H1 (cell line): Measurements from ENCODE around the gene ZNRF3. TPM values are rescaled to one million over a fixed set of nuclear protein-coding genes. Genes with fewer than 3 reads are reported as not detected.

Experiments used
- BRCA1 ChIP-seq: IDR thresholded peaks from 2 replicates; pipeline ENCODE4 v1.6.1; 2012; ENCODE audit warnings: low read depth, low read length, improper control_type of control experiment
- KDM1A ChIP-seq: fragments of 200-600, 300-600 bp; sonication (generic); IDR thresholded peaks from 2 replicates; pipeline ENCODE4 v1.7.1; 2016; ENCODE audit warnings: mild to moderate bottlenecking, low read length, borderline replicate concordance
- SP1 ChIP-seq: IDR thresholded peaks from 2 replicates; pipeline ENCODE4 v1.6.1; 2011; ENCODE audit warnings: low read depth, low read length
- TCF12 ChIP-seq: IDR thresholded peaks from 2 replicates; pipeline ENCODE4 v1.6.1; 2011; ENCODE audit warnings: low read depth, mild to moderate bottlenecking, low read length
- polyA plus RNA-seq, 7 experiments: library from polyadenylated mRNA; depleted of rRNA in 3 of 7; stranded (reverse) in 5 of 7; unstranded in 2 of 7; fragments of >200 nt in 5 of 7; fragments of 200-250 nt in 2 of 7; gene quantifications; 1 replicate in 5 of 7; 2 replicates in 1 of 7; 4 replicates in 1 of 7; pipeline versions ENCODE4 v1.2.1 to v1.2.3, GENCODE V29; 2011 to 2013; ENCODE audit warnings: missing spikeins in 2 of 7, mixed read lengths in 2 of 7
- total RNA-seq: library from RNA; stranded (reverse); fragmentation: NEBNext Ultra II Directional; extraction: Animal tissue kit (Norgen Biotek cat#: 25700); gene quantifications from 2 replicates; pipeline ENCODE4 v1.2.1, GENCODE V29; 2021

ZNRF3 gene
- total and polyA plus RNA-seq, 2 of the 8 experiments (the other 6 are each of a cell fraction or from before 2014, with no cell fraction given), result 14.1 to 21.7 TPM

GRCh38 chr22:29072193-29072978 lies 189.0 kb downstream of the ZNRF3 start (continued):
- TF ChIP-seq BRCA1 (no peak), TCF12 (0 out of 2 replicates have a peak, but pooled peaks have one; percentile 41), KDM1A (peak; percentile 86), SP1 (no peak)
